ENCODE data around the gene PTPRK. TPM values are rescaled to one million over a fixed set of nuclear protein-coding genes. Genes with fewer than 3 reads are reported as not detected.

The PTPRK gene
- total and polyA plus RNA-seq, 2 of the 13 experiments (the other 11 are each of a cell fraction or from before 2014, with no cell fraction given) = 43.6 to 98.3 TPM

DNA sequence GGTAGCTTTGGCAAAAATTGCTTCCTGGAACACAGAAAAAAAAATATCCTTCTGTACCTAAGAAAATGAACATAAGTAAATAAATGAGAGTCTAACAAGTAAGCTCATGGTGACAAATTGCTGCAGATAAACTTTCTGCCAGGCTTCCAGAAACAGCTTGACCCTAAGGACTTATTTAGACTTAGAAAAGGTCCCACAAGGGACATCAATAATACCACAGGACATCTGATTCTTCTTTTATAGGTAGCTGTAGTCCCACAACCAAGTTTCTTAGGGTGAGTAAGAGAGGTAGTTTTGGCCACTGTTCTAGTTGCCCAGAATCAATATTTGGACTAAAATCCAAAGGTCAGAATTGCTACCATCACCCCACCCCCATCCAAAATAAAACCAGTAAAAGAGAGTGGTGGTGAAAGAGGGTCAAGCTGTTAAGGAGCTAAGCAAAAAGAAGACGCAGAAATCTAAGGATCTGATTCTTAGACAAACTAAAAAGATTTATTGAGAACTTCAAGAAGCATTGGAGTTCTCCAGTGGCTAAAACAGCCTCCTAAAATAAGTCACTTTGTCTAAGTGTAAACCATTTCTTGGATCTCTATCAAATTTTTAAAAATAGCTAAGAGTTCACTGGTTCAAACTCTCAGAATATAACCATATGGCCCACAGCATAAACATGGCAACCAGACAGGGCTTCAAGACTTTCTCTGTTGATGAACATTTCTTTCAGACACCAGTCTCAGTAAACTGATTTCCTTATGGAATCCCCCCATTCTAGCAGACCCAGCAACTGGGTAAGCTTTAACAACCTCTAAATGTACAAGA, 180.6 kb downstream of the PTPRK start (continued):
- TF ChIP-seq, protein P1, sequence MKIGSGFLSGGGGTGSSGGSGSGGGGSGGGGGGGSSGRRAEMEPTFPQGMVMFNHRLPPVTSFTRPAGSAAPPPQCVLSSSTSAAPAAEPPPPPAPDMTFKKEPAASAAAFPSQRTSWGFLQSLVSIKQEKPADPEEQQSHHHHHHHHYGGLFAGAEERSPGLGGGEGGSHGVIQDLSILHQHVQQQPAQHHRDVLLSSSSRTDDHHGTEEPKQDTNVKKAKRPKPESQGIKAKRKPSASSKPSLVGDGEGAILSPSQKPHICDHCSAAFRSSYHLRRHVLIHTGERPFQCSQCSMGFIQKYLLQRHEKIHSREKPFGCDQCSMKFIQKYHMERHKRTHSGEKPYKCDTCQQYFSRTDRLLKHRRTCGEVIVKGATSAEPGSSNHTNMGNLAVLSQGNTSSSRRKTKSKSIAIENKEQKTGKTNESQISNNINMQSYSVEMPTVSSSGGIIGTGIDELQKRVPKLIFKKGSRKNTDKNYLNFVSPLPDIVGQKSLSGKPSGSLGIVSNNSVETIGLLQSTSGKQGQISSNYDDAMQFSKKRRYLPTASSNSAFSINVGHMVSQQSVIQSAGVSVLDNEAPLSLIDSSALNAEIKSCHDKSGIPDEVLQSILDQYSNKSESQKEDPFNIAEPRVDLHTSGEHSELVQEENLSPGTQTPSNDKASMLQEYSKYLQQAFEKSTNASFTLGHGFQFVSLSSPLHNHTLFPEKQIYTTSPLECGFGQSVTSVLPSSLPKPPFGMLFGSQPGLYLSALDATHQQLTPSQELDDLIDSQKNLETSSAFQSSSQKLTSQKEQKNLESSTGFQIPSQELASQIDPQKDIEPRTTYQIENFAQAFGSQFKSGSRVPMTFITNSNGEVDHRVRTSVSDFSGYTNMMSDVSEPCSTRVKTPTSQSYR (CRISPR knock-in tag; IDR thresholded peaks at IDR 0.05; ENCODE audit: borderline replicate concordance) = peak; percentile 97
- TF ChIP-seq CHD4 (IDR thresholded peaks at IDR 0.05; ENCODE audit: borderline replicate concordance, low read length) = no peak; the same call in 1 of the 2 replicates
- TF ChIP-seq BCL6 (CRISPR knock-in tag; IDR thresholded peaks at IDR 0.05) = peak; percentile 5; the same call in 1 of the 2 replicates
- 0 out of 2 replicates have a peak, but pooled peaks have one; percentile 29 for TF ChIP-seq NKX3-1 (CRISPR knock-in tag; IDR thresholded peaks at IDR 0.05)
- TF ChIP-seq, protein P2, sequence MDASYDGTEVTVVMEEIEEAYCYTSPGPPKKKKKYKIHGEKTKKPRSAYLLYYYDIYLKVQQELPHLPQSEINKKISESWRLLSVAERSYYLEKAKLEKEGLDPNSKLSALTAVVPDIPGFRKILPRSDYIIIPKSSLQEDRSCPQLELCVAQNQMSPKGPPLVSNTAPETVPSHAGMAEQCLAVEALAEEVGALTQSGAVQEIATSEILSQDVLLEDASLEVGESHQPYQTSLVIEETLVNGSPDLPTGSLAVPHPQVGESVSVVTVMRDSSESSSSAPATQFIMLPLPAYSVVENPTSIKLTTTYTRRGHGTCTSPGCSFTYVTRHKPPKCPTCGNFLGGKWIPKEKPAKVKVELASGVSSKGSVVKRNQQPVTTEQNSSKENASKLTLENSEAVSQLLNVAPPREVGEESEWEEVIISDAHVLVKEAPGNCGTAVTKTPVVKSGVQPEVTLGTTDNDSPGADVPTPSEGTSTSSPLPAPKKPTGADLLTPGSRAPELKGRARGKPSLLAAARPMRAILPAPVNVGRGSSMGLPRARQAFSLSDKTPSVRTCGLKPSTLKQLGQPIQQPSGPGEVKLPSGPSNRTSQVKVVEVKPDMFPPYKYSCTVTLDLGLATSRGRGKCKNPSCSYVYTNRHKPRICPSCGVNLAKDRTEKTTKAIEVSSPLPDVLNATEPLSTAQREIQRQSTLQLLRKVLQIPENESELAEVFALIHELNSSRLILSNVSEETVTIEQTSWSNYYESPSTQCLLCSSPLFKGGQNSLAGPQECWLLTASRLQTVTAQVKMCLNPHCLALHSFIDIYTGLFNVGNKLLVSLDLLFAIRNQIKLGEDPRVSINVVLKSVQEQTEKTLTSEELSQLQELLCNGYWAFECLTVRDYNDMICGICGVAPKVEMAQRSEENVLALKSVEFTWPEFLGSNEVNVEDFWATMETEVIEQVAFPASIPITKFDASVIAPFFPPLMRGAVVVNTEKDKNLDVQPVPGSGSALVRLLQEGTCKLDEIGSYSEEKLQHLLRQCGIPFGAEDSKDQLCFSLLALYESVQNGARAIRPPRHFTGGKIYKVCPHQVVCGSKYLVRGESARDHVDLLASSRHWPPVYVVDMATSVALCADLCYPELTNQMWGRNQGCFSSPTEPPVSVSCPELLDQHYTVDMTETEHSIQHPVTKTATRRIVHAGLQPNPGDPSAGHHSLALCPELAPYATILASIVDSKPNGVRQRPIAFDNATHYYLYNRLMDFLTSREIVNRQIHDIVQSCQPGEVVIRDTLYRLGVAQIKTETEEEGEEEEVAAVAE (CRISPR knock-in tag; IDR thresholded peaks at IDR 0.05; ENCODE audit: borderline replicate concordance) = no peak
- TF ChIP-seq NR2F1 (CRISPR knock-in tag; IDR thresholded peaks at IDR 0.05) = peak in 1 of 2 experiments; percentile 54; a peak in 2 of 4 replicates
- no peak for TF ChIP-seq MTF2 (CRISPR knock-in tag; IDR thresholded peaks at IDR 0.05; ENCODE audit: borderline replicate concordance)
- TF ChIP-seq, protein P3, sequence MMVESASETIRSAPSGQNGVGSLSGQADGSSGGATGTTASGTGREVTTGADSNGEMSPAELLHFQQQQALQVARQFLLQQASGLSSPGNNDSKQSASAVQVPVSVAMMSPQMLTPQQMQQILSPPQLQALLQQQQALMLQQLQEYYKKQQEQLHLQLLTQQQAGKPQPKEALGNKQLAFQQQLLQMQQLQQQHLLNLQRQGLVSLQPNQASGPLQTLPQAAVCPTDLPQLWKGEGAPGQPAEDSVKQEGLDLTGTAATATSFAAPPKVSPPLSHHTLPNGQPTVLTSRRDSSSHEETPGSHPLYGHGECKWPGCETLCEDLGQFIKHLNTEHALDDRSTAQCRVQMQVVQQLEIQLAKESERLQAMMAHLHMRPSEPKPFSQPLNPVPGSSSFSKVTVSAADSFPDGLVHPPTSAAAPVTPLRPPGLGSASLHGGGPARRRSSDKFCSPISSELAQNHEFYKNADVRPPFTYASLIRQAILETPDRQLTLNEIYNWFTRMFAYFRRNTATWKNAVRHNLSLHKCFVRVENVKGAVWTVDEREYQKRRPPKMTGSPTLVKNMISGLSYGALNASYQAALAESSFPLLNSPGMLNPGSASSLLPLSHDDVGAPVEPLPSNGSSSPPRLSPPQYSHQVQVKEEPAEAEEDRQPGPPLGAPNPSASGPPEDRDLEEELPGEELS (CRISPR knock-in tag; IDR thresholded peaks at IDR 0.05) = 0 out of 2 replicates have a peak, but pooled peaks have one; percentile 24
- TF ChIP-seq FOXA1 (IDR thresholded peaks at IDR 0.05) = no peak
- peak; percentile 25; the same call in 1 of the 2 replicates for TF ChIP-seq FOXA1 (CRISPR knock-in tag; IDR thresholded peaks at IDR 0.05)
- TF ChIP-seq EP300 (IDR thresholded peaks at IDR 0.05; ENCODE audit: low read depth in 2 of 2, low read length in 2 of 2) = peak in 1 of 2 experiments; percentile 56; a peak in 2 of 4 replicates
- TF ChIP-seq EP300 (CRISPR knock-in tag; IDR thresholded peaks at IDR 0.05; ENCODE audit: borderline replicate concordance) = no peak
- TF ChIP-seq, protein P4, sequence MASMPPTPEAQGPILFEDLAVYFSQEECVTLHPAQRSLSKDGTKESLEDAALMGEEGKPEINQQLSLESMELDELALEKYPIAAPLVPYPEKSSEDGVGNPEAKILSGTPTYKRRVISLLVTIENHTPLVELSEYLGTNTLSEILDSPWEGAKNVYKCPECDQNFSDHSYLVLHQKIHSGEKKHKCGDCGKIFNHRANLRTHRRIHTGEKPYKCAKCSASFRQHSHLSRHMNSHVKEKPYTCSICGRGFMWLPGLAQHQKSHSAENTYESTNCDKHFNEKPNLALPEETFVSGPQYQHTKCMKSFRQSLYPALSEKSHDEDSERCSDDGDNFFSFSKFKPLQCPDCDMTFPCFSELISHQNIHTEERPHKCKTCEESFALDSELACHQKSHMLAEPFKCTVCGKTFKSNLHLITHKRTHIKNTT (CRISPR knock-in tag; IDR thresholded peaks at IDR 0.05) = no peak
- TF ChIP-seq EHMT2 (IDR thresholded peaks at IDR 0.05; ENCODE audit: borderline replicate concordance, low read depth, low read length) = peak; percentile 41; the same call in 1 of the 2 replicates
- 0 out of 2 replicates have a peak, but pooled peaks have one; percentile 25 for TF ChIP-seq CREB3 (CRISPR knock-in tag; IDR thresholded peaks at IDR 0.05)
- peak; percentile 17; the same call in 1 of the 2 replicates for TF ChIP-seq CEBPG (CRISPR knock-in tag; IDR thresholded peaks at IDR 0.05)
- no peak for TF ChIP-seq SMAD3 (CRISPR knock-in tag; IDR thresholded peaks at IDR 0.05)

All from HepG2 (cell line).